Activated CD8-positive, alpha-beta T cell treated with anti-CD3 and anti-CD28 coated beads for 36 hours (primary cell): Measurements from ENCODE around the gene ADGRV1. TPM values are rescaled to one million over a fixed set of nuclear protein-coding genes. Genes with fewer than 3 reads are reported as not detected.

ENCODE experiments used
- ATAC-seq: fragments of 200-7000 bp; cut with Tn5 transposase; one replicate; pipeline ENCODE4 v1.10.0; 2021; ENCODE audit warnings: mild to moderate bottlenecking, moderate library complexity
- CTCF ChIA-PET: fragments of 350-600 bp; sonication (Branson Sonifier 250); formaldehyde crosslinking; loops from one replicate; lab custom pipeline; 2021; ENCODE audit warnings: antibody characterized with exemption; lab: Charles Lee
- POLR2A ChIA-PET: fragments of 350-600 bp; sonication (Branson Sonifier 250); formaldehyde crosslinking; loops from one replicate; lab custom pipeline; 2021; ENCODE audit warnings: antibody characterized with exemption; lab: Charles Lee
- DNase-seq: peaks from one replicate; pipeline ENCODE4 v3.0.0-alpha.2; 2020
- H3K27ac Mint-ChIP-seq: one replicate; pipeline ENCODE4 v1.8.0; 2021; ENCODE audit warnings: mild to moderate bottlenecking, mixed read lengths
- H3K27me3 Mint-ChIP-seq: one replicate; pipeline ENCODE4 v1.8.0; 2021; ENCODE audit warnings: mixed read lengths
- H3K36me3 Mint-ChIP-seq: one replicate; pipeline ENCODE4 v1.8.0; 2021; ENCODE audit warnings: low read depth, mixed read lengths
- H3K4me1 Mint-ChIP-seq: one replicate; pipeline ENCODE4 v1.8.0; 2021; ENCODE audit warnings: low read depth, mixed read lengths
- H3K4me3 Mint-ChIP-seq: one replicate; pipeline ENCODE4 v1.8.0; 2021; ENCODE audit warnings: mild to moderate bottlenecking, moderate library complexity, mixed read lengths
- H3K9me3 Mint-ChIP-seq: one replicate; pipeline ENCODE4 v1.8.0; 2021; ENCODE audit warnings: mixed read lengths
- CTCF ChIP-seq: fragments of 200-600 bp; IDR thresholded peaks from one replicate; pipeline ENCODE4 v1.8.0; 2022; ENCODE audit warnings: antibody characterized with exemption, mild to moderate bottlenecking
- intact Hi-C: fragments of 100-400 bp; cut with micrococcal nuclease; formaldehyde crosslinking; loops from one replicate; pipeline ENCODE4 v1.10.0; 2022
- total RNA-seq, 2 experiments: library from RNA; stranded (reverse); gene quantifications; one replicate each; pipeline ENCODE4 v1.2.3, GENCODE V29; 2021

ADGRV1 gene
- total RNA-seq, 2 experiments from 2014 or later, result 0.18 TPM; not detected in 1

DNA sequence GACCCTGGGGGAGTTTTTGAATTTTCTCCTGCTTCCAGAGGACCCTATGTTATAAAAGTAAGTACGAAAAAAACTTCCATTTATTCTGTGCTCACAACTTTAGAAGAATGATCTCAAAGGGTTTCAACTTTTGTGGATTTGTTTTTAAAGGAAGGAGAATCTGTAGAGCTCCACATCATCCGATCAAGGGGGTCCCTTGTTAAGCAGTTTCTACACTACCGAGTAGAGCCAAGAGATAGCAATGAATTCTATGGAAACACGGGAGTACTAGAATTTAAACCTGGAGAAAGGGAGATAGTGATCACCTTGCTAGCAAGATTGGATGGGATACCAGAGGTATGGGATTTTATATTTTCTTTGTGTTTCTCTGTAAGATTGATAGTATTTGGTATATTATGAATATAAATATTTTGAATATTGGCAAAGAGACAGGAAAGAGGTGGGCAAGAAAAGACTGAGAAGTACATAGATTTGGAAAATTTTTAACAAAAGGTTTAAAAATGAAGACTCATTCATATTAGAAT, 84.2 kb downstream of the ADGRV1 start:
- Mint-ChIP-seq H3K36me3 (no peaks in the 10 kb centered on the region), H3K4me1 (no peaks in the 10 kb centered on the region), H3K9me3 (no peaks in the 10 kb centered on the region), H3K27ac (no peak overlapping the region), H3K4me3 (no peak overlapping the region), H3K27me3 (no peaks in the 10 kb centered on the region)
- intact Hi-C loops, result no loop called here
- ChIA-PET CTCF (no interaction called here), POLR2A (no interaction called here)
- TF ChIP-seq CTCF, result no peak
- DNase-seq, result no peak
- ATAC-seq, result no peak

DNA sequence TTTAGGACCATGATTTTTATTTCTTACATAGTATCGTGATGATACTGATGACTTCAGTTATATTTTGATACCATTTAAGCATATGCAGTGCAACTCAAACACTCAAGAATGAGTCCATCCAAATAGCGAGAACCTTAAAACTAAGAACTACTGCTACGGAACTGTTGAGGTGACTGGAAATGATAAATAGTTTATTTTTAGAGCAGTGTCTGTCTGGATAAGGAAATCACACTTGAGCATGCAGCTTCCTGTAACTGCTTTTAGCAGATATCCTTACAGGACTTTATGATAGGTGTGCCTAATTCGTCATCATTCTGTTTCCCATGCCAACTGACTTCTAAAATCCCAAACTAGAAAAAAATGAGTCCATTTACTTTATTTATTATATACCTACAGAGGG, 85.5 kb downstream of the ADGRV1 start:
- Mint-ChIP-seq H3K4me1 (no peaks in the 10 kb centered on the region), H3K27me3 (peaks cover 1% of the 10 kb centered on the region), H3K9me3 (no peaks in the 10 kb centered on the region), H3K4me3 (no peak overlapping the region), H3K27ac (no peak overlapping the region), H3K36me3 (no peaks in the 10 kb centered on the region)
- no peak for ATAC-seq
- intact Hi-C loops, result no loop called here
- ChIA-PET CTCF (no interaction called here), POLR2A (no interaction called here)
- no peak for DNase-seq
- no peak for TF ChIP-seq CTCF

DNA sequence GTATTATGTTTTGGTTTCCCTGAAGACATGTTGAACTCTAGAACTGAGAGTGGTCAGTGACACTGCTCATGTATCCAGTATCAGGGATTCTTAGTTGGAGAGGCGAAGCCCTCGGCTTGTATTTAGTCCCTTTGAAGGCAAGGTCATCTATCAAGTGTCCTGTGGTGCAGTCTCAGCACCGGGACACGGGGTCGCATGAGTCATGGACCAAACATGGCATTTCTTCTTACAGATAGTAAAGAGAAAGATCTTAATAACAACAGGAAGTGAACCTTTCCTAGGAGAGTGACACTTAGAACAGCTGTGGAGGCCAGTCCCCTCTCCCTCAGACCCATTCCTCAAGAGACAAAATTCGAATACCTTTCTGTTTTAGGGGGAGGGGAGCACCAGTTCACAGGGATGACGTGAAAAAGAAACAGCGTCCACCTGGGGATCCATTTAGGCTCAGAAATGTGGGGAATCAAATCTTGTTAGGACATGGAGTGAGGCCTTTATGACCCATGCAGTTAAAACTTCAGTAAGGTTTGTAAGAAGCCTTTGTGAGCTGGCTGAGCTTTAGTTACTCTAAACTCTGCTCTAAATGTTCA, 86.5 kb downstream of the ADGRV1 start:
- H3K36me3 Mint-ChIP-seq, result no peaks in the 10 kb centered on the region
- no peak for DNase-seq
- H3K4me1 Mint-ChIP-seq, result no peaks in the 10 kb centered on the region
- ATAC-seq, result no peak
- H3K9me3 Mint-ChIP-seq, result no peaks in the 10 kb centered on the region
- TF ChIP-seq CTCF, result no peak
- ChIA-PET POLR2A (no interaction called here), CTCF (no interaction called here)
- no peak overlapping the region for H3K27ac Mint-ChIP-seq
- no peak overlapping the region for H3K4me3 Mint-ChIP-seq
- intact Hi-C loops, result no loop called here
- peaks cover 1% of the 10 kb centered on the region for H3K27me3 Mint-ChIP-seq

DNA sequence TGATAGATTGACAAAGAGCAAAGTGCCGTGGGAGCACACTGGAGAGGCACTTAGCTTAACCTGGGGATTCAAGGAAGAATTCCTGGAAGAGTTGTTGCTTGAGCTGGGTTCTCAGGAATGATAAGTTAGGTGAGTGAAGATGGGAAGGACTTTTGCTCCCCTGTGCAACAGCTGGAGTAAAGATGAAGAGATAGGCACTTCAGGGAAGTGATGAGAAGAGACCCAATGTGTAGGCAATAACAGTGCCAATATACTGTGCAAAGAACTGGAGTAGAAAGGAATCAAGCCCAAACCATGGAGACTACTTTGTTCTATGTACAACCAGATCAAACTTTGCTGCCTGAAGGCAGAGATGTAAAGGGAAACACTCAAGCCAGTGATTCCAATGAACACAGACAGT, 92.2 kb downstream of the ADGRV1 start:
- intact Hi-C loops, result no loop called here
- no peaks in the 10 kb centered on the region for H3K9me3 Mint-ChIP-seq
- no peaks in the 10 kb centered on the region for H3K4me1 Mint-ChIP-seq
- H3K4me3 Mint-ChIP-seq, result no peak overlapping the region
- TF ChIP-seq CTCF, result no peak
- POLR2A ChIA-PET, result no interaction called here
- H3K36me3 Mint-ChIP-seq, result no peaks in the 10 kb centered on the region
- peaks cover 7% of the 10 kb centered on the region for H3K27me3 Mint-ChIP-seq
- no peak for ATAC-seq
- DNase-seq, result no peak
- CTCF ChIA-PET, result no interaction called here
- H3K27ac Mint-ChIP-seq, result no peak overlapping the region

- Mint-ChIP-seq H3K4me1 (no peaks in the 10 kb centered on the region), H3K4me3 (no peak overlapping the region), H3K27ac (no peak overlapping the region), H3K36me3 (no peaks in the 10 kb centered on the region), H3K9me3 (no peaks in the 10 kb centered on the region), H3K27me3 (peaks cover 6% of the 10 kb centered on the region)
- DNase-seq, result no peak
- ChIA-PET POLR2A (no interaction called here), CTCF (no interaction called here)
- intact Hi-C loops, result no loop called here
- no peak for ATAC-seq
- TF ChIP-seq CTCF, result no peak
These were observed 95.6 kb downstream of the ADGRV1 start for GRCh38 chr5:90654215-90654614.
